Suppressor macrophage treated with lipopolysaccharide for 1 hour (primary cell): ENCODE data around the gene SESN2.

ENCODE experiments used
- DNase-seq, 3 donors: peaks; one replicate each; pipeline ENCODE4 v3.0.0-alpha.2; 2020 to 2022

The SESN2 gene

DNA sequence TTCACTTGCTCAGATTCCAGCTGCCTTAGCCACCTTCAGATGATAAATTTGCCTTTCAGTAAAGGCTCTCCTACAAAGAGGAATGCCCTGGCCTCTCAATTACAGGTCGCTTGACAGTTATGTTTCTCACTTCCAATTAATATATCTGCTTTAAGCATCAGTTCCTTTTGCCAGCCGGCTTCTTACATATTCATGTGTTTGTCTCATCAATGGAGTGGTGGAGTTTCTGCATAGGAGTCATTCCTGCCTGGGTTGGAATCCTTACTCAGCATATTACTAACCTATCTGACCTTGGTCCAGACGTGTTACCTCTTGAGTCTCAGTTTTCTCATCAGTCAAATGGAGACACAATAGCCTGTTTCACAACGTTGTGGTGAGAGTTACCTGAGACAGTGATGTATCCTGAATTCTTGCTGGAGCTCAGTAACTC is 9.4 kb upstream of the SESN2 start:
- DNase-seq = no peak

- no peak for DNase-seq
Measured at GRCh38 chr1:28256197-28256827, 3.0 kb upstream of the SESN2 start.

- no peak for DNase-seq
Measured at GRCh38 chr1:28257736-28258135, 1.6 kb upstream of the SESN2 start.

- DNase-seq = peak; percentile 67 to 75 (median 74)
Measured at GRCh38 chr1:28258628-28259251, 578 bp upstream of the SESN2 start.

GRCh38 chr1:28259934-28260802 is 850 bp downstream of the SESN2 start:
- peak; percentile 55 to 75 (median 66) for DNase-seq

- no peak for DNase-seq
Measured at GRCh38 chr1:28260803-28261174, 1.5 kb downstream of the SESN2 start.

DNA sequence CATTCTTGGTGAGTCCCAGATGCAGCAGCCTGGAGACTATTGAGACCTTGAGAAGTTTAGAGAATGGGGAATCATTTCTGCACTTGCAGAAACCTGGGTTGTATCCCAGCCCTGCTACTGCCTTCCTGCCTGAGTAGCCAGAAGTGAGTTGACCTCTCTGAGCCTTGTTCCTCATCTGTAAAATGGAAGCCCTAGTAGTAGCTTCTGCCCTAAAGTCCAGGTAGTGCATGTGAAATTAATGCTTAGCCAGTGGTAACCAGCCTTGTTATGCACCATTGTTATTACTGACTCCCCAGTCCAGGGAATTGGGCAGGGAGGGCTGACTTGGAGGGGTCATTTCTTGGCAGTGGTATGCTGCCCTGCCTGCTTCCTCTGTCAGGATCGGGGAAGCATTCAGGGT is 5.6 kb downstream of the SESN2 start:
- DNase-seq = no peak

- DNase-seq = no peak
Measured at GRCh38 chr1:28265577-28265976, 6.3 kb downstream of the SESN2 start.

- no peak for DNase-seq
Measured at GRCh38 chr1:28266920-28267322, 7.6 kb downstream of the SESN2 start.

DNA sequence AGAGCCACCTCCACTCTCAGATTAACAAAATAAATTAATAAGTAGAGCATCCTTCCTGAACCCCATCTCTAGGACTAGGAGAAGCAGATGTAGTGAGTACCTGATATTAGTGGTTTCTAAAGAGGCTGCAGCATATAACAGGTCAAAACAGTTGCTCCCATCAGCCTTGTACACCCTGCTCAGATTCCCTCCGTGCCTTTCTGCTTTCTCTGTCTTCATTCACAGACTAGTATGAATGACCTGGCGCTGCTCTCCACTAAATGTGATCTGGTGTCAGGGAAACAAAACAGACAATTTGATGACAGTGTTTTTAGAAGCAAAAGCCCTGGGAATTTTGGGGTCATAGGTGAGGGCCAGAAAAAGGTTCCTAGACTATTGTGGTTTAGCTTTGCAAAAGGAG is 8.3 kb downstream of the SESN2 start:
- DNase-seq = no peak

GRCh38 chr1:28269529-28269928 is 10.2 kb downstream of the SESN2 start:
- DNase-seq = no peak

GRCh38 chr1:28272215-28272852 is 13.0 kb downstream of the SESN2 start:
- DNase-seq = no peak

DNA sequence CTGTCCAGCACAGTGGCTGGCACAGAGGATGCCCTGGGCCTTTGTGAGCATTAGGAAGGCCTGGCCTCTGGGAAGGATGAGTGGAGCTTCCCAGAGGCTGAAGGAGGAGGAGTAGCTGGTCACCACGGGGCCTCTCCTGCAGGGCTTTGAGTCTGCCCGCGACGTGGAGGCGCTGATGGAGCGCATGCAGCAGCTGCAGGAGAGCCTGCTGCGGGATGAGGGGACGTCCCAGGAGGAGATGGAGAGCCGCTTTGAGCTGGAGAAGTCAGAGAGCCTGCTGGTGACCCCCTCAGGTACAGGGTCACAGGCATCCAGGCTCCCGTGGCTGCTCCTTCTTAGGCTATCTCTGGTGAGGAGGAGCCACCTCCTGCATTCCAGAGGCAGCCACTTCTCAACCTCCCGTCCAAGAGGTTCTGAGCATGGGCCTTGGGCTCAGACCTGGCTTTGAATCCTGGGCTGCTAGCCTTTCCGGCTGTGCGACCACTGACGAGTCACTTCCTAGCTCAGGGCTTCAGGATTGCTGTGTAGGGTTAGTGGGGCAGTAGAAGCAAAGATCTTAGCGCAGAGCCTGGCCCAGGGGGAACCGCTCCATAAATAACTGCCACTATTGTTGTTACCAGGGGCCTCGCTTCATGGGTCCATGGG is 14.0 kb downstream of the SESN2 start:
- DNase-seq = no peak

GRCh38 chr1:28278763-28279162 is 19.4 kb downstream of the SESN2 start:
- no peak for DNase-seq

DNA sequence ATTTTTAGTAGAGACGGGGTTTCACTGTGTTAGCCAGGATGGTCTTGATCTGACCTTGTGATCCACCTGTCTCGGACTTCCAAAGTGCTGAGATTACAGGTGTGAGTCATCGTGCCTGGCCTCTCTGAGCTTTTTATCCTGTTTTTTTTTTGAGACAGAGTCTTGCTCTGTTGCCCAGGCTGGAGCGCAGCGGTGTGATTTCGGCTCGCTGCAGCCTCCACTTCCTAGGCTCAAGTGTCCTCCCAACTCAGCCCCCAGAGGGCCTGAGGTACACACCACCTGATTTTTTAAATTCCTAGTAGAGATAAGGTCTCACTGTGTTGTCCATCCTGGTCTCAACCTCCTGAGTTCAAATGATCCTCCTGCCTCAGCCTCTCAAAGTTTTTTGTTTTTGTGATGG is 20.4 kb downstream of the SESN2 start:
- DNase-seq = no peak

GRCh38 chr1:28280501-28280900 is 21.2 kb downstream of the SESN2 start:
- peak in 1 of 3 donors; percentile 22 for DNase-seq

GRCh38 chr1:28280977-28281381 is 21.7 kb downstream of the SESN2 start:
- DNase-seq = peak; percentile 23 to 55 (median 48)

DNA sequence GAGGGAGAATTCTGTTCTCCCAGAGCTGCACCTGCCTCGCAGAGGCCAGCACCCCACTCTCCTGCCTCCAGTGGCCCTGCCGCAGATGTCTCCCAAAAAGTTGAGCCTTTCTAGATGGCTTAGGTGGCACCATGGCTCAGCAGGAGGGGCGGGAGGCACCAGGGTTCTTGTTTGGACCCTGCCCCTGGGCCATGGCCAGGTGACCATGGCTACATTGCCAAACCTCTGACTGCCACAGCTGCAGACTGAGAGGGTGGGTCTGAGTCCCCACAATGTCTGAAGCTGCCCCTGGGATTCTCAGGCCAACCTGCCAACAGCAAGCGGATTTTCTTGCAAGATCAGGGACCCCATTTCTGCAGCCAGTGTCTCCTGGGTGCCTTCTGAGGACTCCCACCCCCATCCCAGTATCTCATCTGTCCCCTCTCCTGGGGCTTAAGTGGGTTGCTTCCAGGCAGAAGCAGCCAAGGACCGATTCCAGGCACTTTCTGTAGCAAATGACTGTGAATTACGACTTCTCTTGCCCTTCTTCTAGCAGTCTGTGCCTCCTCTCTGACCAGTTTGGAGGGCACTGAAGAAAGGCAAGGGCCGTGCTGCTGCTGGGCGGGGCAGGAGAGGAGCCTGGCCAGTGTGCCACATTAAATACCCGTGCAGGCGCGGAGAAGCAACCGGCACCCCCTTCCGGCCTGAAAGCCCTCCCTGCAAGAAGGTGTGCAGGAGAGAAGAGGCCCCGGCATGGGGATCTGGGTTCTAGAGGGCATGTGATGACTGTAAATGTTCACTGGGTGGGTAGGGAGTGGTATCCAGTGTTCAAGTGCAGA is 22.5 kb downstream of the SESN2 start:
- no peak for DNase-seq

DNA sequence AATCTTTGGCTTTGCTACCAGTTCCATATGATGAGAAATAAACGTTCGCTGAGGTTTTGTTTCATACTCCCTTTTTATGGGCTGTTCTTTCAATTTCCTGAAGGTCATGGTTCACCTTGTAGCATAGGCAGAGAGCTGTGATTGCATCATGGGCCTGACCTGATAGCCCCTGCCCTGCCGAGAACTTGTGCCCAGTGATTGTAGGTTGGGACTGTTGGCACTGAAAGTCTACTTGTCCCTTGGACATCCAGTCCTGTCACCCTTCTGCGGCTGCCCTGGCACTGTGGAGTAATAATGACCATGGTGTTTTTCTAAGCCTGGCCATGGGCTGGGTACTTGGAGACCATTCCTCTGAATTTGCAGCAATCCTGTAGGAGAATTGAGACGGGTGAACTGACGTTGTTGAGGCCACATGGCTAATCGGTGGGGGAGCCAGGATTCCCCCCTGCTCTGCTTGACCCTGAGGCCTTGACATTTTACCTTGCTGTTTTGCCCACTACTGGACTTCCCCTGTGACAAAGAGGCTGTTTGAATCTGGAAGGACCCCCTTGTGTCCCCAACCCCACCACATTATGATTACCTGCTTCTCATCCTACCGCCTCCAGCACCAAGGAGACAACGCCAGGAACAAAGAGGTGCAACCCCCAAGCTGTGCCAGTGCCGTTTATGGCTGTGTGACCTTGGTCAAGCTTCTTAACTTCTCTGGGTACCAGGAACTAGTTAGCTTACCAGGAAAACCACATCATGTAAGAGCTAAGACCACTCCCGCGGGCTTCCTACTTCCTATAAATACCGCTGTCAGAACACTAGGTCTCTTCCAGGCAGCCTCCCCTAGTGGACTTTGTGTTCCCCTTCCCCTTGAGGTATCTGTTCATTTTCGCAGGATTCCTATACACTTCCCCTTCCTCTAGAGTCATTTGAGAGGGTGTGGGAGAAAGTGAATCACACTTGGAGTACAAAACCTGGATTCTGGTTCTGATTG is 23.4 kb downstream of the SESN2 start:
- peak; percentile 64 to 76 (median 65) for DNase-seq

GRCh38 chr1:28286111-28286510 is 26.8 kb downstream of the SESN2 start:
- DNase-seq = no peak

DNA sequence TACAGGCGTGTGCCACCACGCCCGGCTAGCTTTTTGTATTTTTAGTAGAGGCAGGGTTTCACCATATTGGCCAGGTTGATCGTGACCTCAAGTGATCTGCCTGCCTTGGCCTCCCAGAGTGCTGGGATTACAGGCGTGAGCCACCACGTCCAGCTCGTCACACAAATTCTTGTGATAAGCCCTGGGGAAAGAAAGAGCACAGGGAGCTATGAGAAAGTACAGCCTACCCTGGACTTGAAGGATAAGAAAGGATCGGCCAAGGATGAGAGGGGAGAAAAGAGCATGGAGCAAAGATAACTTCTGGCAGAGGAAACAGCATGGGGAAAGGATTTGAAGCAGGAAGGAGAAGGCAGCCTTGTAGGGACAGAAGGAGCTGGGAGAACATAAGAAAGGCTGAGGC is 29.2 kb downstream of the SESN2 start:
- no peak for DNase-seq
